GM12892 (cell line): Measurements from ENCODE around the gene NPAS3.

ENCODE experiments used
- DNase-seq: peaks from one replicate; pipeline ENCODE4 v3.0.0; 2011; ENCODE audit not compliant: insufficient read length
- FAIRE-seq: peaks from 2 replicates; lab custom pipeline; 2011; peaks lifted over from hg19 to GRCh38; lab: Jason Lieb, UNC
- POLR2A ChIP-seq: IDR thresholded peaks from 2 replicates; pipeline ENCODE4 v1.6.1; 2011; ENCODE audit warnings: low read depth, low read length, control low read depth
- POLR2AphosphoS5 ChIP-seq: IDR thresholded peaks from 2 replicates; pipeline ENCODE4 v1.6.1; 2011; ENCODE audit warnings: low read depth, low read length, control low read depth
- TAF1 ChIP-seq: IDR thresholded peaks from 2 replicates; pipeline ENCODE4 v1.6.1; 2011; ENCODE audit warnings: low read depth, mild to moderate bottlenecking, control low read depth, low read length, borderline replicate concordance

The NPAS3 gene

GRCh38 chr14:33566082-33566481 is 627.4 kb downstream of the NPAS3 start:
- no peak for FAIRE-seq
- no peak for DNase-seq
- TF ChIP-seq POLR2AphosphoS5 = no peak
- TF ChIP-seq TAF1 = no peak
- TF ChIP-seq POLR2A = no peak

GRCh38 chr14:33567023-33567728 is 628.5 kb downstream of the NPAS3 start:
- no peak for FAIRE-seq
- DNase-seq = no peak
- no peak for TF ChIP-seq POLR2AphosphoS5
- no peak for TF ChIP-seq POLR2A
- no peak for TF ChIP-seq TAF1

- TF ChIP-seq TAF1 (no peak), POLR2AphosphoS5 (no peak), POLR2A (no peak)
- FAIRE-seq (no peak), DNase-seq (no peak)
Measured at GRCh38 chr14:33567731-33568130, 629.1 kb downstream of the NPAS3 start.

- DNase-seq (no peak), FAIRE-seq (no peak)
- no peak for TF ChIP-seq TAF1
- no peak for TF ChIP-seq POLR2A
- TF ChIP-seq POLR2AphosphoS5 = no peak
Measured at GRCh38 chr14:33568935-33569579, 630.4 kb downstream of the NPAS3 start.

GRCh38 chr14:33569821-33570687 is 631.4 kb downstream of the NPAS3 start:
- DNase-seq (no peak), FAIRE-seq (no peak)

GRCh38 chr14:33570694-33571310 is 632.1 kb downstream of the NPAS3 start:
- no peak for FAIRE-seq
- TF ChIP-seq TAF1 (no peak), POLR2AphosphoS5 (no peak), POLR2A (no peak)
- no peak for DNase-seq

More at GRCh38 chr14:33569821-33570687, 631.4 kb downstream of the NPAS3 start:
- TF ChIP-seq POLR2A (no peak), TAF1 (no peak), POLR2AphosphoS5 (no peak)

GRCh38 chr14:33573301-33573880 is 634.7 kb downstream of the NPAS3 start:
- no peak for TF ChIP-seq POLR2A
- no peak for TF ChIP-seq POLR2AphosphoS5
- FAIRE-seq (no peak), DNase-seq (no peak)

- DNase-seq (no peak), FAIRE-seq (no peak)
- no peak for TF ChIP-seq TAF1
- no peak for TF ChIP-seq POLR2A
- no peak for TF ChIP-seq POLR2AphosphoS5
Measured at GRCh38 chr14:33576014-33576413, 637.3 kb downstream of the NPAS3 start.

- DNase-seq (no peak), FAIRE-seq (no peak)
- no peak for TF ChIP-seq POLR2A
Measured at GRCh38 chr14:33578461-33579216, 640.0 kb downstream of the NPAS3 start.

GRCh38 chr14:33580231-33580749 is 641.6 kb downstream of the NPAS3 start:
- no peak for TF ChIP-seq POLR2AphosphoS5
- no peak for TF ChIP-seq TAF1
- no peak for TF ChIP-seq POLR2A
- FAIRE-seq = no peak
- no peak for DNase-seq
